Tibial nerve (tissue), 4 donors: Measurements from ENCODE around the gene ZNF692.

ENCODE experiments used
- EP300 ChIP-seq, 2 donors: sonication (generic); formaldehyde crosslinking; IDR thresholded peaks; one replicate each; pipeline ENCODE4 v1.6.1; 2017; ENCODE audit warnings: antibody characterized with exemption in 2 of 2, mild to moderate bottlenecking in 1 of 2
- TF ChIP-seq, protein P1 (sequence below), 5 experiments: fragments of 200-600 bp in 3 of 5; fragments of 450-650 bp in 2 of 5; sonication (generic) in 3 of 5; IDR thresholded peaks; one replicate each; pipeline ENCODE4 v1.5.1; 2016 to 2019; ENCODE audit warnings: antibody characterized with exemption in 5 of 5, mild to moderate bottlenecking in 3 of 5, moderate library complexity in 2 of 5

DNA sequence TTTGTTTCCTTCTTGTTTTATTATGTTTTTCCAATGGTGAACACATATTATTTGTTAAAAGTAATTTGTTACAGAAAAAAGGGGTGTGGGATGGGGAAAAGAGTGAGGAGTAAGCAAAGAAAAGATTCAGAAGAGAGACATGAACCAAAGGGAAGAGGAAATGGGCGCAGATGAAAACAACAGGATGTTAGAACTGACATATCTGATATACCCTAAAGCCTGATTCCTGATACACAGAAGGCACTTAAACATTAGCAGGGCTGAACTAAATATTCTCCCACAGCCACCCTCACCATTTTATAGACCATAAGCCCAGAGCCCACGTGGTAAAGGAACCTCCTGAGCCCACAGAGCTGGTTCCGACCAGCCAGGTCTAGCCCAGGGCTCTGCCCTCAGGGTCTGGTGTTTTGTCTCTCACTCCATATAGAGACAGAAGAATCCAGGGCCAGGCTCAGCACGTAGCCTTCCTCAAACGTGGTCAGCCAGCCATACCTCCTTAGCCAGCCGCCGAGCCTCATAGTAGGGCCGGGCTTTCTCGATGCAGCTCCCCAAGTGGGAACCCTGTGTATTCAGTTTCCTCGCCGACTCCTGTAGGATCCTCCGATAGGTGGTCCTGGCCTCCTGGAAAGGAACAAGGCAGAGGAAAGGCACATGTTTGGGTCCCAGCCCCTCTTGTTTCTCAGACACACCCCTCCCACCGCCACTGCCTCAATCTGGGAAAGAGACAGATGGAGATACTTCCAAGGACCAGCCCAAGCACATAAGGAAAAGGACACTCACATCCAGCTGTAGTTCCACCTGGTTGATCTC is 42.6 kb downstream of the ZNF692 start:
- no peak for TF ChIP-seq EP300 (IDR thresholded peaks at IDR 0.05)
- TF ChIP-seq, protein P1, sequence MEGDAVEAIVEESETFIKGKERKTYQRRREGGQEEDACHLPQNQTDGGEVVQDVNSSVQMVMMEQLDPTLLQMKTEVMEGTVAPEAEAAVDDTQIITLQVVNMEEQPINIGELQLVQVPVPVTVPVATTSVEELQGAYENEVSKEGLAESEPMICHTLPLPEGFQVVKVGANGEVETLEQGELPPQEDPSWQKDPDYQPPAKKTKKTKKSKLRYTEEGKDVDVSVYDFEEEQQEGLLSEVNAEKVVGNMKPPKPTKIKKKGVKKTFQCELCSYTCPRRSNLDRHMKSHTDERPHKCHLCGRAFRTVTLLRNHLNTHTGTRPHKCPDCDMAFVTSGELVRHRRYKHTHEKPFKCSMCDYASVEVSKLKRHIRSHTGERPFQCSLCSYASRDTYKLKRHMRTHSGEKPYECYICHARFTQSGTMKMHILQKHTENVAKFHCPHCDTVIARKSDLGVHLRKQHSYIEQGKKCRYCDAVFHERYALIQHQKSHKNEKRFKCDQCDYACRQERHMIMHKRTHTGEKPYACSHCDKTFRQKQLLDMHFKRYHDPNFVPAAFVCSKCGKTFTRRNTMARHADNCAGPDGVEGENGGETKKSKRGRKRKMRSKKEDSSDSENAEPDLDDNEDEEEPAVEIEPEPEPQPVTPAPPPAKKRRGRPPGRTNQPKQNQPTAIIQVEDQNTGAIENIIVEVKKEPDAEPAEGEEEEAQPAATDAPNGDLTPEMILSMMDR (IDR thresholded peaks at IDR 0.05), result no peak
